Progenitor cell of endocrine pancreas (in vitro differentiated cells): Measurements from ENCODE around the gene CPNE6. TPM values are rescaled to one million over a fixed set of nuclear protein-coding genes. Genes with fewer than 3 reads are reported as not detected.

ENCODE experiments used
- DNase-seq: peaks from one replicate; pipeline ENCODE4 v3.0.0; 2021; ENCODE audit warnings: low spot score; ENCODE audit not compliant: unreplicated experiment
- H3K27ac Mint-ChIP-seq: 2 replicates; pipeline ENCODE4 v1.8.0; 2021; ENCODE audit warnings: mild to moderate bottlenecking, moderate library complexity, mixed read lengths
- H3K27me3 Mint-ChIP-seq: 2 replicates; pipeline ENCODE4 v1.8.0; 2021; ENCODE audit warnings: mixed read lengths
- H3K36me3 Mint-ChIP-seq: 2 replicates; pipeline ENCODE4 v1.8.0; 2022; ENCODE audit warnings: mixed read lengths; ENCODE audit not compliant: insufficient read depth
- H3K4me1 Mint-ChIP-seq: 2 replicates; pipeline ENCODE4 v1.8.0; 2021; ENCODE audit warnings: low read depth, mixed read lengths
- H3K4me3 Mint-ChIP-seq: 2 replicates; pipeline ENCODE4 v1.8.0; 2021; ENCODE audit warnings: low read depth, mild to moderate bottlenecking, moderate library complexity, mixed read lengths
- H3K9me3 Mint-ChIP-seq: 2 replicates; pipeline ENCODE4 v1.8.0; 2021; ENCODE audit warnings: low read depth, mixed read lengths
- CTCF ChIP-seq: fragments of 200-600 bp; sonication (generic); IDR thresholded peaks from one replicate; pipeline ENCODE4 v1.5.0; 2021; ENCODE audit warnings: antibody characterized with exemption, mild to moderate bottlenecking; ENCODE audit not compliant: unreplicated experiment
- total RNA-seq: library from RNA; stranded (reverse); gene quantifications from 2 replicates; pipeline ENCODE4 v1.2.1, GENCODE V29; 2021

CPNE6 gene
- total RNA-seq, 1 donor from 2014 or later, result not detected

- H3K4me3 Mint-ChIP-seq, result peak overlapping the region; percentile 96
- TF ChIP-seq CTCF, result no peak
- no peaks in the 10 kb centered on the region for H3K9me3 Mint-ChIP-seq
- peaks cover 14% of the 10 kb centered on the region for H3K4me1 Mint-ChIP-seq
- peaks cover 3% of the 10 kb centered on the region for H3K36me3 Mint-ChIP-seq
- no peak for DNase-seq
- no peaks in the 10 kb centered on the region for H3K27me3 Mint-ChIP-seq
- peak overlapping the region; percentile 96 for H3K27ac Mint-ChIP-seq
Measured at GRCh38 chr14:24095271-24096068, 24.1 kb downstream of the CPNE6 start.

- Mint-ChIP-seq H3K4me1 (peaks cover 14% of the 10 kb centered on the region), H3K27ac (no peak overlapping the region), H3K36me3 (peaks cover 4% of the 10 kb centered on the region), H3K4me3 (peak overlapping the region; percentile 12), H3K9me3 (no peaks in the 10 kb centered on the region), H3K27me3 (no peaks in the 10 kb centered on the region)
- no peak for DNase-seq
- TF ChIP-seq CTCF, result no peak
Measured at GRCh38 chr14:24096545-24097181, 25.3 kb downstream of the CPNE6 start.

- no peaks in the 10 kb centered on the region for H3K9me3 Mint-ChIP-seq
- H3K27ac Mint-ChIP-seq, result no peak overlapping the region
- H3K4me1 Mint-ChIP-seq, result peaks cover 14% of the 10 kb centered on the region
- peaks cover 8% of the 10 kb centered on the region for H3K36me3 Mint-ChIP-seq
- no peak for TF ChIP-seq CTCF
- DNase-seq, result no peak
- no peaks in the 10 kb centered on the region for H3K27me3 Mint-ChIP-seq
- H3K4me3 Mint-ChIP-seq, result no peak overlapping the region
Measured at GRCh38 chr14:24098229-24098926, 27.0 kb downstream of the CPNE6 start.

- no peak overlapping the region for H3K4me3 Mint-ChIP-seq
- no peak overlapping the region for H3K27ac Mint-ChIP-seq
- H3K4me1 Mint-ChIP-seq, result peaks cover 11% of the 10 kb centered on the region
- DNase-seq, result no peak
- no peaks in the 10 kb centered on the region for H3K27me3 Mint-ChIP-seq
- TF ChIP-seq CTCF, result no peak
- peaks cover 14% of the 10 kb centered on the region for H3K36me3 Mint-ChIP-seq
- no peaks in the 10 kb centered on the region for H3K9me3 Mint-ChIP-seq
Measured at GRCh38 chr14:24098927-24099813, 27.8 kb downstream of the CPNE6 start.
